HCEC 1CT (cell line): ENCODE data around the gene TEKT2.

ENCODE experiments used
- DNase-seq: peaks from one replicate; pipeline ENCODE4 v3.0.0-alpha.2; 2017

Gene TEKT2

GRCh38 chr1:36133484-36133883, 49.6 kb downstream of the TEKT2 start:
- DNase-seq: peak; percentile 87

- DNase-seq: no peak
Observed at GRCh38 chr1:36134031-36134430, 50.1 kb downstream of the TEKT2 start.

- DNase-seq: no peak
Observed at GRCh38 chr1:36134505-36135329, 50.8 kb downstream of the TEKT2 start.

- DNase-seq: no peak
Observed at GRCh38 chr1:36135330-36135667, 51.4 kb downstream of the TEKT2 start.

- no peak for DNase-seq
Observed at GRCh38 chr1:36135796-36136195, 51.9 kb downstream of the TEKT2 start.

GRCh38 chr1:36136535-36136934, 52.6 kb downstream of the TEKT2 start:
- peak; percentile 80 for DNase-seq

- DNase-seq: no peak
Observed at GRCh38 chr1:36137226-36137625, 53.3 kb downstream of the TEKT2 start.

- no peak for DNase-seq
Observed at GRCh38 chr1:36137776-36138175, 53.9 kb downstream of the TEKT2 start.
